Natural killer cell (primary cell): Measurements from ENCODE around the gene ALDH1L1. TPM values are rescaled to one million over a fixed set of nuclear protein-coding genes. Genes with fewer than 3 reads are reported as not detected.

Experiments used
- ATAC-seq, 3 donors: fragments of 150-1000 bp in 2 of 3; fragments of 200-7000 bp in 1 of 3; cut with Tn5 transposase; 1 replicate in 1 of 3; 2 replicates in 2 of 3; pipeline ENCODE4 v1.10.0; 2021; ENCODE audit warnings: mild to moderate bottlenecking in 2 of 3, moderate library complexity in 2 of 3
- DNase-seq, 2 donors: peaks; one replicate each; pipeline versions ENCODE4 v3.0.0 to v3.0.0-alpha.2; 2013 to 2021; ENCODE audit warnings: mixed read lengths in 1 of 2
- H3K27ac ChIP-seq: one replicate; pipeline ENCODE4 v1.5.1; 2013; ENCODE audit warnings: mild to moderate bottlenecking, low read length
- H3K27me3 ChIP-seq: one replicate; pipeline ENCODE4 v1.6.1; 2013; ENCODE audit warnings: low read length; ENCODE audit not compliant: control insufficient read depth, insufficient read depth
- H3K36me3 ChIP-seq: one replicate; pipeline ENCODE4 v1.6.1; 2013; ENCODE audit warnings: low read length; ENCODE audit not compliant: control insufficient read depth, insufficient read depth
- H3K4me1 ChIP-seq: one replicate; pipeline ENCODE4 v1.6.1; 2013; ENCODE audit warnings: low read length; ENCODE audit not compliant: control insufficient read depth, insufficient read depth
- H3K4me3 ChIP-seq: one replicate; pipeline ENCODE4 v1.5.1; 2013; ENCODE audit warnings: low read length
- H3K9me3 ChIP-seq: one replicate; pipeline ENCODE4 v1.6.1; 2013; ENCODE audit warnings: low read length; ENCODE audit not compliant: control insufficient read depth, insufficient read depth
- H3K27ac Mint-ChIP-seq, 2 donors: one replicate each; pipeline ENCODE4 v1.8.0; 2022; ENCODE audit warnings: mild to moderate bottlenecking in 2 of 2, mixed read lengths in 2 of 2, moderate library complexity in 1 of 2
- H3K27me3 Mint-ChIP-seq, 2 donors: one replicate each; pipeline ENCODE4 v1.8.0; 2022; ENCODE audit warnings: low read depth in 2 of 2, mixed read lengths in 2 of 2
- H3K36me3 Mint-ChIP-seq: one replicate; pipeline ENCODE4 v1.8.0; 2022; ENCODE audit warnings: mixed read lengths
- H3K4me1 Mint-ChIP-seq, 2 donors: one replicate each; pipeline ENCODE4 v1.8.0; 2022; ENCODE audit warnings: mixed read lengths in 2 of 2
- H3K4me3 Mint-ChIP-seq: one replicate; pipeline ENCODE4 v1.8.0; 2022; ENCODE audit warnings: mild to moderate bottlenecking, moderate library complexity, mixed read lengths
- H3K9me3 Mint-ChIP-seq, 2 donors: one replicate each; pipeline ENCODE4 v1.8.0; 2022; ENCODE audit warnings: mixed read lengths in 2 of 2
- CTCF ChIP-seq: fragments of 200-600 bp; IDR thresholded peaks from one replicate; pipeline ENCODE4 v1.8.0; 2022; ENCODE audit warnings: antibody characterized with exemption
- WGBS: methylation state at CpG from one replicate; pipeline ENCODE4 v1.1.7; 2013; ENCODE audit warnings: missing lambda C conversion rate; ENCODE audit not compliant: insufficient coverage; 5-methylcytosine and 5-hydroxymethylcytosine counted together
- intact Hi-C: fragments of 100-400 bp; cut with micrococcal nuclease; formaldehyde crosslinking; loops from one replicate; pipeline ENCODE4 v1.14.2; 2022
- total RNA-seq, 4 donors: library from RNA; stranded (reverse); fragments of 120-200 nt in 1 of 4; gene quantifications; one replicate each; pipeline versions ENCODE4 v1.2.3 to v1.2.4, GENCODE V29; 2013 to 2022

ALDH1L1 gene
- total RNA-seq, 3 donors from 2014 or later (not counting 1 experiment from before 2014, with no cell fraction given): not detected

DNA sequence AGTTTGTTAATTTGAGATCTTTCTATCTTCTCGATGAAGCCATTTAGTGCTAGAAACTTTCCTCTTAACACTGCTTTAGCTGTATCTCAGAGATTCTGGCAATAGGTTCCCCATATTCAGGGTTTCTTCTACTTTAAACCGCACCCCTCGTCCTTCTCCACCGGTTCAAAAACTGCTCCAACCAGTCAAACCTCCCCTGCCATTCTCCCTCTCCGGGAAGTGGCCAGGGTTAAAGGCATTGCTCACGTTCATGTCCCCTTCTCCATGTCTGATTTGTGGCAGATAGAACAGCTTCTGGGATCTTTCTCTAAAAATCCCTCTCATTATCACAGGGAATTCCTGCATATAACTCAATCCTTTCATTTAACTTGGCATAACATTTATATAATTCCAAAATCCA, 14.4 kb downstream of the ALDH1L1 start:
- WGBS: 77% methylated on average over 6 of the region's 6 CpGs
- Mint-ChIP-seq H3K4me1 (no peaks in the 10 kb centered on the region), H3K27me3 (peaks cover 26 to 58% of the 10 kb centered on the region in 2 donors), H3K36me3 (no peaks in the 10 kb centered on the region), H3K9me3 (no peaks in the 10 kb centered on the region), H3K27ac (no peak overlapping the region), H3K4me3 (no peak overlapping the region)
- H3K9me3 ChIP-seq: no peaks in the 10 kb centered on the region
- intact Hi-C loops: no loop called here
- DNase-seq: no peak
- no peak for ATAC-seq
- H3K36me3 ChIP-seq: no peaks in the 10 kb centered on the region
- no peak overlapping the region for H3K27ac ChIP-seq
- no peak overlapping the region for H3K4me3 ChIP-seq
- TF ChIP-seq CTCF: no peak
- H3K27me3 ChIP-seq: peaks cover 8% of the 10 kb centered on the region
- no peaks in the 10 kb centered on the region for H3K4me1 ChIP-seq

DNA sequence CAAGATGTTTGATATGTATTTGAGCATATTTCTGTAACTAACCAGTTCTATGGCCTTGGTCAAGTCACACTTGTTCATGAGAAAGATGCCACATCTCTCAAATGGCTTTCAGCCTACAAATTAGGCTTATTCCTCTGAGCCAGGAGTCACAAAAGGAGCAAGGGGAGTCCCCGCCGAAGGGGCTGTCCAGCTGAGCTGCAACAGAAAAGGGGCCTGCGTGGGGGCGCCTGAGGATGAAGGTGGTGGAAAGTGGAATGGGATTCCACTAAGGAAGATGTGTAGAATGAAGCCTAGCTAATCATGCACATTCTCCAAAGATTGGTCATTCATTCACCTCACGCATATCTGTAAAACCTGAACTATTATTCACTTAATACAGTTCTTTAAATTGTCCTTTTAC, 19.1 kb downstream of the ALDH1L1 start:
- TF ChIP-seq CTCF: no peak
- H3K4me3 ChIP-seq: no peak overlapping the region
- H3K27ac Mint-ChIP-seq: no peak overlapping the region
- no peak overlapping the region for H3K27ac ChIP-seq
- intact Hi-C loops: no loop called here
- no peaks in the 10 kb centered on the region for H3K4me1 ChIP-seq
- 93% methylated on average over 4 of the region's 5 CpGs for WGBS
- no peaks in the 10 kb centered on the region for H3K36me3 Mint-ChIP-seq
- no peak overlapping the region for H3K4me3 Mint-ChIP-seq
- no peaks in the 10 kb centered on the region for H3K36me3 ChIP-seq
- ATAC-seq (no peak), DNase-seq (no peak)
- H3K27me3 Mint-ChIP-seq: peaks cover 30 to 46% of the 10 kb centered on the region in 2 donors
- no peaks in the 10 kb centered on the region for H3K9me3 Mint-ChIP-seq
- H3K4me1 Mint-ChIP-seq: no peaks in the 10 kb centered on the region
- peaks cover 4% of the 10 kb centered on the region for H3K27me3 ChIP-seq
- H3K9me3 ChIP-seq: no peaks in the 10 kb centered on the region

GRCh38 chr3:126160243-126161210, 19.9 kb downstream of the ALDH1L1 start:
- 92% methylated on average over 10 of the region's 10 CpGs for WGBS
- H3K27ac Mint-ChIP-seq: no peak overlapping the region
- no peaks in the 10 kb centered on the region for H3K9me3 ChIP-seq

More at GRCh38 chr3:126160243-126161210, 19.9 kb downstream of the ALDH1L1 start:
- no peaks in the 10 kb centered on the region for H3K4me1 Mint-ChIP-seq
- peaks cover 22 to 38% of the 10 kb centered on the region in 2 donors for H3K27me3 Mint-ChIP-seq
- Histone ChIP-seq H3K4me1 (no peaks in the 10 kb centered on the region), H3K36me3 (no peaks in the 10 kb centered on the region), H3K27me3 (peaks cover 2% of the 10 kb centered on the region), H3K27ac (no peak overlapping the region), H3K4me3 (no peak overlapping the region)
- H3K4me3 Mint-ChIP-seq: no peak overlapping the region
- no peaks in the 10 kb centered on the region for H3K36me3 Mint-ChIP-seq
- H3K9me3 Mint-ChIP-seq: no peaks in the 10 kb centered on the region
- ATAC-seq (no peak), DNase-seq (no peak)
- no peak for TF ChIP-seq CTCF
- intact Hi-C loops: no loop called here
